Panc1 (cell line): ENCODE measurements around the gene TAS1R2. TPM values are rescaled to one million over a fixed set of nuclear protein-coding genes. Genes with fewer than 3 reads are reported as not detected.

Experiments
- ATAC-seq: fragments of 200-7000 bp; cut with Tn5 transposase; 2 replicates; pipeline ENCODE4 v1.9.1; 2020; ENCODE audit warnings: mild to moderate bottlenecking, moderate library complexity
- BruUV-seq: library from RNA; stranded (reverse); fragments of 400-500 nt; replicated peaks from 2 replicates; lab custom pipeline; 2021; lab: Mats Ljungman, UMichigan
- CTCF ChIA-PET: fragments of 300-600 bp; sonication (Branson Sonifier 250); formaldehyde crosslinking; loops from one replicate; lab custom pipeline; 2022; ENCODE audit warnings: antibody characterized with exemption; lab: Charles Lee
- POLR2A ChIA-PET: fragments of 300-600 bp; sonication (Branson Sonifier 250); formaldehyde crosslinking; loops from one replicate; lab custom pipeline; 2022; ENCODE audit warnings: antibody characterized with exemption; lab: Charles Lee
- DNase-seq: peaks from one replicate; pipeline ENCODE4 v3.0.0-alpha.2; 2010; ENCODE audit warnings: low read depth, low spot score
- H3K27ac ChIP-seq: 2 replicates; pipeline ENCODE4 v1.5.1; 2011; ENCODE audit warnings: mild to moderate bottlenecking, low read length, inconsistent platforms
- H3K27me3 ChIP-seq: fragments of 200-500 bp; sonication (Bioruptor generic); 2 replicates; pipeline ENCODE4 v1.6.0; 2014; ENCODE audit warnings: low read length, inconsistent platforms; ENCODE audit not compliant: control insufficient read depth, insufficient read depth
- H3K36me3 ChIP-seq: fragments of 200-500 bp; sonication (Bioruptor generic); 2 replicates; pipeline ENCODE4 v1.5.1; 2014; ENCODE audit warnings: inconsistent platforms, mild to moderate bottlenecking, low read length, moderate library complexity; ENCODE audit not compliant: control insufficient read depth, insufficient read depth
- H3K4me1 ChIP-seq: 2 replicates; pipeline ENCODE4 v1.5.1; 2011; ENCODE audit warnings: inconsistent platforms, mild to moderate bottlenecking, low read length, moderate library complexity; ENCODE audit not compliant: control insufficient read depth, insufficient read depth
- H3K4me3 ChIP-seq, 2 experiments: 2 replicates each; pipeline ENCODE4 v1.5.1; 2011 to 2012; ENCODE audit warnings: low read depth in 2 of 2, low read length in 2 of 2, mild to moderate bottlenecking in 2 of 2, inconsistent platforms in 1 of 2, moderate library complexity in 1 of 2
- H3K9me3 ChIP-seq: fragments of 200-500 bp; sonication (Bioruptor generic); 2 replicates; pipeline ENCODE4 v1.5.1; 2014; ENCODE audit warnings: low read depth, mild to moderate bottlenecking, inconsistent platforms, low read length, moderate library complexity; ENCODE audit not compliant: control insufficient read depth, insufficient read depth
- CTCF ChIP-seq: fragments of 450-650 bp; IDR thresholded peaks from 2 replicates; pipeline ENCODE4 v1.5.1; 2017; ENCODE audit warnings: mild to moderate bottlenecking
- POLR2AphosphoS5 ChIP-seq: IDR thresholded peaks from 2 replicates; pipeline ENCODE4 v1.6.1; 2012; ENCODE audit warnings: mild to moderate bottlenecking, low read depth, low read length, moderate library complexity
- REST ChIP-seq, 2 experiments: IDR thresholded peaks; 2 replicates each; pipeline ENCODE4 v1.6.1; 2011 to 2012; ENCODE audit warnings: low read depth in 2 of 2, control low read depth in 1 of 2, low read length in 1 of 2, mild to moderate bottlenecking in 1 of 2, moderate library complexity in 1 of 2; ENCODE audit not compliant: insufficient read depth in 1 of 2
- SIN3A ChIP-seq: IDR thresholded peaks from 2 replicates; pipeline ENCODE4 v1.6.1; 2012; ENCODE audit warnings: low read depth, mild to moderate bottlenecking, low read length, moderate library complexity, borderline replicate concordance; ENCODE audit not compliant: insufficient read depth
- TCF7L2 ChIP-seq: IDR thresholded peaks from 2 replicates; pipeline ENCODE4 v1.6.1; 2011; ENCODE audit warnings: mild to moderate bottlenecking, low read depth, low read length, inconsistent platforms
- in situ Hi-C: cut with HindIII; loops from 2 replicates; pipeline ENCODE4 v1.10.0; 2016; ENCODE audit warnings: low sequenced_read_pairs, low pct_unique_long_range_greater_than_20kb
- intact Hi-C: fragments of 100-400 bp; cut with micrococcal nuclease; formaldehyde crosslinking; loops from one replicate; pipeline ENCODE4 v1.10.0; 2022; ENCODE audit not compliant: unreplicated experiment
- total RNA-seq: library from RNA; stranded (reverse); gene quantifications from one replicate; pipeline ENCODE4 v1.2.1, GENCODE V29; 2021; ENCODE audit not compliant: unreplicated experiment

TAS1R2 gene
- total RNA-seq, 1 experiment from 2014 or later: not detected

- no peaks in the 10 kb centered on the region for H3K4me1 ChIP-seq
- no peaks in the 10 kb centered on the region for H3K27me3 ChIP-seq
- no peak for DNase-seq
- BruUV-seq: no TSS peak
- POLR2A ChIA-PET: no interaction called here
- CTCF ChIA-PET: no interaction called here
- no peak for TF ChIP-seq SIN3A
- TF ChIP-seq REST (IDR thresholded peaks at IDR 0.05; ENCODE audit: insufficient read depth in 1 of 2, low read depth in 2 of 2, low read length in 1 of 2): no peak
- TF ChIP-seq POLR2AphosphoS5: no peak
- no peak for TF ChIP-seq CTCF
- no peak for TF ChIP-seq TCF7L2
- ATAC-seq: no peak
- intact Hi-C loops (no loop called here), in situ Hi-C loops (no loop called here)
- H3K36me3 ChIP-seq: no peaks in the 10 kb centered on the region
- no peak overlapping the region for H3K4me3 ChIP-seq
- no peak overlapping the region for H3K27ac ChIP-seq
- no peaks in the 10 kb centered on the region for H3K9me3 ChIP-seq
Observed at GRCh38 chr1:18803151-18803791, 56.2 kb downstream of the TAS1R2 start.

GRCh38 chr1:18802231-18802630 lies 57.2 kb downstream of the TAS1R2 start:
- H3K27ac ChIP-seq: no peak overlapping the region
- H3K4me3 ChIP-seq: no peak overlapping the region
- CTCF ChIA-PET: no interaction called here
- no peaks in the 10 kb centered on the region for H3K36me3 ChIP-seq
- in situ Hi-C loops (no loop called here), intact Hi-C loops (no loop called here)
- H3K9me3 ChIP-seq: no peaks in the 10 kb centered on the region
- no peaks in the 10 kb centered on the region for H3K4me1 ChIP-seq
- ATAC-seq (no peak), DNase-seq (no peak)
- no peaks in the 10 kb centered on the region for H3K27me3 ChIP-seq
- BruUV-seq: no TSS peak
- TF ChIP-seq SIN3A: no peak
- no peak for TF ChIP-seq POLR2AphosphoS5
- no peak for TF ChIP-seq REST (IDR thresholded peaks at IDR 0.05; ENCODE audit: insufficient read depth in 1 of 2, low read depth in 2 of 2, low read length in 1 of 2)
- TF ChIP-seq TCF7L2: no peak
- no peak for TF ChIP-seq CTCF
- POLR2A ChIA-PET: no interaction called here
